Rectal smooth muscle tissue (tissue), 1 donor: ENCODE measurements around the gene MARK2.

Source experiments
- H3K27ac ChIP-seq: one replicate; pipeline ENCODE4 v1.7.0; 2013; ENCODE audit warnings: low read depth, low read length, inconsistent platforms
- H3K27me3 ChIP-seq: one replicate; pipeline ENCODE4 v1.7.0; 2013; ENCODE audit warnings: low read length; ENCODE audit not compliant: control insufficient read depth, insufficient read depth
- H3K36me3 ChIP-seq: one replicate; pipeline ENCODE4 v1.7.0; 2013; ENCODE audit warnings: low read length; ENCODE audit not compliant: control insufficient read depth, insufficient read depth
- H3K4me1 ChIP-seq: one replicate; pipeline ENCODE4 v1.7.0; 2013; ENCODE audit warnings: low read length; ENCODE audit not compliant: control insufficient read depth, insufficient read depth
- H3K4me3 ChIP-seq: one replicate; pipeline ENCODE4 v1.7.0; 2013; ENCODE audit warnings: low read length
- H3K9ac ChIP-seq: one replicate; pipeline ENCODE4 v1.7.0; 2013; ENCODE audit warnings: low read length

MARK2 gene

DNA sequence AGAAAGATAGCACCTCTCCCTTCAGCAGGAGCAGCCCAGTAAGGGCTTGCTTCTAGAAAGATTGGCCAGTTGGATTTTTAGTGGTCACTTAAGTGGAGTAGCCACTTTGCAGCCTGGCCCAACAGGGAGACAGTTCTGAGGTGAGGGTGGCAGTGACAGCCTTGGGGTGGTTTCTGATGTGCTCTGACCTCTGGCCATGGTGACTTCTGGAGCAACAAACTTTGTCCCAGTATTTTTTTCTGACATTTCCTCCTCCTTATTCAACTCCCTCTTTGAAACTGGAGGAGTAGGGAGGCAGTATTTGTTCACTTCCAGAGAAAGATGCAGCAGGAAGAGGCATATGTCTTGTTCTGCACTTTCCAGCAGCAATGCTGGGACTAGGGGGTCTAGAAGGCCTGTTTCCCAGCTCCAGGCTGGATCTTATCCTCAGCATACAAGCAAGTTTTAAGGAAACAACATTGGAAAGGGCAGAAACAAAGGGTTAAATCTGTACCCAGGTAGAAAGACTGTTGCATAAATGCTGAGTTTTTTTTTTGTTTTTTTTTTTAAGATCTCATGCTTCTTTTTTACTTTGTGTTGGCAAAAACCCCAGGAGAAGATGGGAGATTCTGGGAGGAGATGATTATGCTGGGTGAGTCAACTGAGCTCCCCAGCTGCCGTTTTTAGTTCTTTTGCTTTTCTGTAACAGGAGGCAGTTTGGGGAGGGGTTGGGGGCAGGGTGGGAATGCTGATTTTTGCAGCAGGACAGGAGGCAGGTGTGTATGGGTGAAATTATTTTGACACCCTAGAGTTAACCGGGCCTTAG lies 40.9 kb downstream of the MARK2 start:
- no peaks in the 10 kb centered on the region for H3K27me3 ChIP-seq
- H3K36me3 ChIP-seq = no peaks in the 10 kb centered on the region
- H3K27ac ChIP-seq = no peak overlapping the region
- H3K9ac ChIP-seq = no peak overlapping the region
- H3K4me3 ChIP-seq = no peak overlapping the region
- peaks cover 5% of the 10 kb centered on the region for H3K4me1 ChIP-seq

DNA sequence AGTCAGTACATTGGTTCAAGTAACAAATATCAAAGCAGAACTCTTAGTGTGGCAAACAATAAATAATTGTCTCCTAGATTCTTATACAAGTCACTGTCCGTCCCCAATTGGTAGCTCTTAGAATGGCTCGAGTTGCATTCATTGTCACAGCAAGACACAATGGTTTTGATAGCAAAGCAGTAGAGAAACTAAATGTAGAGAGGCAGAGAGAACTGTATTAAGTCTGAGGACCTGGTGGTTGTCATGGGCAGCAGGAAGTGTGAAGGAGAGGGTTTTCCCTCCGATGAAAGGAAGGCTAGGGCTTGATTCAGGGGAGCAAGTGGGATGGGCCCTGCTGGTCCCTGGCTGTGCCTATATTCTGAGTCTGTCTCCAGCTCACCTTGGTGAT lies 41.5 kb downstream of the MARK2 start:
- Histone ChIP-seq H3K27me3 (no peaks in the 10 kb centered on the region), H3K36me3 (no peaks in the 10 kb centered on the region), H3K4me1 (peaks cover 5% of the 10 kb centered on the region), H3K9ac (no peak overlapping the region), H3K27ac (no peak overlapping the region), H3K4me3 (no peak overlapping the region)

DNA sequence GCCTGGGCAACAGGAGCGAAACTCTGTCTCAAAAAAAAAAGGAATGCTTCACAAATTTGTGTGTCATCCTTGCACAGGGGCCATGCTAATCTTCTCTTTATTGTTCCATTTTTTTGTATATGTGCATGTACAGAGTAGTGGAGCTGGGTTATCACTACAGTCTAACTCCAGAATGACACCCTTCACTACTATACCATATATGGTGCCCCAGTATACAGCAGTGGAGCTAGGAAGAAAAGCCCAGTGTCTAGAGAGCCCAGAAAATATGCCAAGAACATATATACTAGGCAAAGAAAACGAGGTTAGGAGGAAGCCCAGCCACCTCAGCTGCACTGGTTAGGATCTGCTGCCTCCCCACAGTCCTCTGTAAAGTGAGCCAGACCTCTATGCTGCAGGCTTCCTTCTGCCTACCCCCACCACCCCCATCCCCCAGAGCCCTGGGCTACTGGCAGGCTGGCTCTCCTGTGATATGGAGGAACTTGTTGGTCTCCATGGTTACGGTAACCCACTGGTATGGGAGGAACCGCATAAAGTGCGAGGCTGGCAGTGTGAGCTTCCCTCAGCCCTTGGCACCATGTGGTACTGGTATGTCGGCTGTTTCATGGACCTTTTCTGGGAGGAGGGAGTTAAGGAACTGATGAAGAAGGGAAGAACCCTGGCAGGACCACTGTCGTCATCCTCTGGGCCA lies 43.8 kb downstream of the MARK2 start:
- no peaks in the 10 kb centered on the region for H3K36me3 ChIP-seq
- H3K4me3 ChIP-seq = no peak overlapping the region
- no peak overlapping the region for H3K27ac ChIP-seq
- peaks cover 8% of the 10 kb centered on the region for H3K4me1 ChIP-seq
- no peak overlapping the region for H3K9ac ChIP-seq
- no peaks in the 10 kb centered on the region for H3K27me3 ChIP-seq

DNA sequence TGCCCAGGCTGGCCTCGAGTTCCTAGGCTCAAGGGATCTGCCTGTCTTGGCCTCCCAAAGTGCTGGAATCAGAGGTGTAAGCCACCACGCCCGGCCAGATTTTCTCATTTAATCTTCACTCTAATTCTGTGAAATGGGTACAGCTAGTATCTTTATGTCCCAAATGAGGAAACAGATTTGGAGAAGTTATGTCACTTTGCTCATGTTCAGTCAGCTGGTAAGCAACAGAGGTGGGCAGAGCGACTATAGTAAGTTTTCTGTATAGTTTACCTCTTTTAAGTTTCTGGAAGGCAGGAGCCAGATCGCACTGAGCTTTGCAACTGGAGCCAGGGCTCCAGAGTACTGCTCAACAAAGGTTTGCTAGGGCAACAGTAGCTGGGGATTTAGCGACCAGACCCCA lies 44.9 kb downstream of the MARK2 start:
- Histone ChIP-seq H3K27ac (no peak overlapping the region), H3K4me3 (no peak overlapping the region), H3K27me3 (no peaks in the 10 kb centered on the region), H3K4me1 (peaks cover 10% of the 10 kb centered on the region), H3K9ac (no peak overlapping the region), H3K36me3 (no peaks in the 10 kb centered on the region)

DNA sequence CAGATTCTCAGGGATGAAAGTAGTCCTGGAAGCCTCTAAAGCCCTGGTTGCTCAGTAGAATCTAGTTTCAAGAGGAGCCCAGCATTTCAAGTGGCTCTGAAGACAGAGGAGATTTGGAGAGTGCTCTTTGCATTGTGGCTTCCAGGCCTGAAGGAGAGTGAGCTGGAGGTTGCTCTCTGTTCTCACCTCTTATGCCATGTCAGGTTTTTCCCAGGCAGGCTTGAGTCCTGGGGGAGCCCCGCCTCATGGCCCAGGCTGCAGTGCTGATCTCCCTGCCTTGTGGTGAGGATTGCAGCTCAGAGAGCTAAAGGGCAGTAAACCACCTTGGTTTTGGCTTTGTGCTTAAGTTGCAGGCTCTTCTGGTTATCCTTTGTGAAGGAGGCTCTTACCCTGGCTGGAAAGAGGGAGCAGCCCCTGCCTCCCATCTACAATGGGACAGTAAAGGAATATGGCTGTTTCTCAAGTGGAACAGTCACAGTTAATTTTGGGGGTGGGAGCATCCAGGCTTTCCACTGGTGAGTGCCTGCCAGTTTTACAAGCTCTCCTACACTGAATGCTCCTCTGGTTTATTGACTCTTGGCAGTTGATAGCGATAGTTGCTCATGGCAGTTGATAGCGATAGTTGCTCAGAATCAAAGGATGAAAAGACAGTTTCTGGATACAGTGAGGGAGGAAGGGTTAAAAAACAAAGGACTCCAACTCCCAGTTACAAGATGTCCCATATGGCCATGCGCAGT lies 45.5 kb downstream of the MARK2 start:
- peaks cover 8% of the 10 kb centered on the region for H3K4me1 ChIP-seq
- H3K36me3 ChIP-seq = no peaks in the 10 kb centered on the region
- H3K4me3 ChIP-seq = no peak overlapping the region
- H3K27ac ChIP-seq = no peak overlapping the region
- no peak overlapping the region for H3K9ac ChIP-seq
- H3K27me3 ChIP-seq = no peaks in the 10 kb centered on the region

DNA sequence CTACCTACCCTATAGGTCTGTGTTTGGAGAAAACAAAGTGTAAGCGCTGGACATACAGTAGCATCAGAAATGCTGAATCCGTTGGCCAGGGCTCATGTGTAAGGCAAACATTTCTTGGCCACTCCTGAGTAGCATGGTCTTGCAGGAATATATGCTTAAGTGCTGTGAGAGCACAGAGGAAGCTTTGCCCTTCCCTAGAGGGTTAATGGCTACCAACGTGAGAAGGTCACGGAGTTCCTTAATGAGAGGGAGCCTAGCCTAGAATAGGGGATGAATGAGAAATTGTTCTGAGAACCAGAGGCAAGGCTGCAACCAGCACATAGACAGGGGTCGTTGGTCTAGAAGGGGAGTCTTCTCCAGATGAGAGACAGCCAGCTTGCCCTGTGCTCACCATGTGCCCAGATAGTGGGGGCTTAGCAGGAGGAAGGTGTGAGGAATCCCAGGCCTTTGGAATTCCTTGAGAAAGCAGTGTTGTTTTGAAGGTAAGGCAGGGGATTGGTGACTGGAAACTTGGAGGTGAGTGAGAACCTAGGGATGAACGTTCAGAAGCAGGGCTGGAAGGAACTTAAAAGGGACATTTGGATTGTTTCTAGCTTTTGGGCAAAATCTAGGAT lies 48.6 kb downstream of the MARK2 start:
- no peaks in the 10 kb centered on the region for H3K36me3 ChIP-seq
- H3K4me3 ChIP-seq = peak overlapping the region; percentile 49
- H3K27ac ChIP-seq = no peak overlapping the region
- no peak overlapping the region for H3K9ac ChIP-seq
- peaks cover 7% of the 10 kb centered on the region for H3K4me1 ChIP-seq
- no peaks in the 10 kb centered on the region for H3K27me3 ChIP-seq

DNA sequence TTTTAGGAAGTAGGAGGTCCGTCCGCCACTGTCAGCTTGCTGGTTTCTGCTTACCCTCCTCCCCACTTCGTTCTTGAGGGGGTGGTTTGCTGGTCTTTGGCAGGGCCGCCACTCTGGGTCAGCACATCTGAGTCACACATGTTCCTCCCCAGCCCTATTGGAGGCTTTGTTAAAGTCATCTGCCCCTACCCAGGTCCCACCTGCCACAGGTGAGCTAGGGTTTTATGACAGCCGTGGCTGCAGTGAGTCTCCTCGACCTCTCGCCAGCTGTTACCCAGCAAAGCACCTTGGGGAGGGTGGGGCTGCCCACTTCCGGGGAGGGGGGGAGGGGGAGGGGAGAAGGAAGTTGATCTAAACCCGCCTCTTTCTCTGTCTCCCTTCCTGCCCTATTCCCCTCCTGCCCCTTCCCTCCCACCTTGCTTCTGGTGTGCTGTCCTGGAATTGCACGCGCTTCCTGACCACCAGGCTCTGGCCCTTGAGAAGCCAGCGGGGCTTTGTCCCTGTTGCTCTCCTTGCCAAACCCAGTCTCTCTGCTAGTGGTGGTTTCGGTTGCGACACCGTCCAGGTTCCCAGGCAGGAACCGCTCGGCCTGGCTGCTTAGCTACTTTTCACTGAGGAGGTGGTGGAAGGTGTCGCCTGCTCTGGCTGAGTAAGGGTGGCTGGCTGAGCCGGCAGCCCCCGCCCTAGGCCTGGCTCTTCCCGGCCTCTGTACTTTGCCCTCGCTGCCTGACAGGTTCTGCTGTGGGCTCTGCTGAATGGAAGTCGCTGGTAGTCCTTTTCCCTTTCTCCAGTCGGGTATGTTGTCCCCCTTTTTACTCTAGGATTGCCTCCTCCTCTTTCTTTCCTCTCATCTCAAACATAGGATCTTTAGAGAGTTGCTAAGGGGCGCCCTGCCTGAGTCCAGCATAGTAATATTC lies 49.5 kb downstream of the MARK2 start:
- peak overlapping the region; percentile 70 for H3K4me3 ChIP-seq
- H3K9ac ChIP-seq = peak overlapping the region; percentile 26
- peaks cover 5% of the 10 kb centered on the region for H3K4me1 ChIP-seq

DNA sequence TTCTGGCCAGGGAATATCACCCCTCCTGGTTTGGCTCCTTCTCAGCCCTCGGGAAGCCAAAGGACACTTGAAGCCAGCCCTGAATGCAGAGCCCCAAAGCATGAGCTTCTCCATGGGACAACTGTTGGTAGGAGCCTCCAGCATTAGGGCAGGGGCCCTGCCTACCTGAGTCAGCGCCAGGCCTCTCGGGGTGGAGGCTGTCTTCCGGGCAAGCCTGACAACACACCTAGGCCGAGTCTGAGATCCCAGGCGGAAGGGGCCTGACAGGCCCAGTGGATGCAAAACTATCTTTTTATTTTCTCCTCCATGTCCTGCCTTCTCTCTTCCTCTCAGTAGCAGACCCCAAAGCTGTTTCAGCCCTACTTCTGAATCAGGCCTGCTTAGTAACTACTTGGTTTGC lies 50.4 kb downstream of the MARK2 start:
- Histone ChIP-seq H3K9ac (peak overlapping the region; percentile 26), H3K27me3 (no peaks in the 10 kb centered on the region), H3K4me1 (peaks cover 5% of the 10 kb centered on the region), H3K27ac (no peak overlapping the region), H3K36me3 (no peaks in the 10 kb centered on the region), H3K4me3 (peak overlapping the region; percentile 70)

More for the DNA sequence above, 49.5 kb downstream of the MARK2 start:
- Histone ChIP-seq H3K36me3 (no peaks in the 10 kb centered on the region), H3K27ac (no peak overlapping the region), H3K27me3 (no peaks in the 10 kb centered on the region)

DNA sequence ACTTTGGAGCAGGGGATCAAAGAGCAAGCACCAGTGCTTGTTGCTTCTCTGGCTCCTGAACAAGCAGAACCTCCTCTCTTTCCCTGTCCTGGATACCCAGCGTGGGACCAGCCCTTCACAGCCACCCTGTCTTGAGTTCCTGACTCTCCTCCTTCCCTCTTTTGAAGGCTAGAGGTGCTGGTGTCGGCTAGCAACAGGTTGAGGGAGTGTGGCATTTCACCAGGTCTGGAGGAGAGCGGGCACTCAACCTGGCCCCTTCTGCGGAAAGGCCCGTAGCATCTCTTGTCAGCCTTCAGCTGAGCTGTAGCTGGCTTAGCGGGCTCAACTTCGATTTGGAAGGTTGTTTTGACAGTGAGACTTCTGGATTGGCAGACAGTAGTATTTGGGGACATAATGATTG lies 51.5 kb downstream of the MARK2 start:
- Histone ChIP-seq H3K4me1 (peaks cover 5% of the 10 kb centered on the region), H3K36me3 (peaks cover 3% of the 10 kb centered on the region), H3K4me3 (peak overlapping the region; percentile 4), H3K27ac (no peak overlapping the region), H3K27me3 (no peaks in the 10 kb centered on the region), H3K9ac (no peak overlapping the region)

DNA sequence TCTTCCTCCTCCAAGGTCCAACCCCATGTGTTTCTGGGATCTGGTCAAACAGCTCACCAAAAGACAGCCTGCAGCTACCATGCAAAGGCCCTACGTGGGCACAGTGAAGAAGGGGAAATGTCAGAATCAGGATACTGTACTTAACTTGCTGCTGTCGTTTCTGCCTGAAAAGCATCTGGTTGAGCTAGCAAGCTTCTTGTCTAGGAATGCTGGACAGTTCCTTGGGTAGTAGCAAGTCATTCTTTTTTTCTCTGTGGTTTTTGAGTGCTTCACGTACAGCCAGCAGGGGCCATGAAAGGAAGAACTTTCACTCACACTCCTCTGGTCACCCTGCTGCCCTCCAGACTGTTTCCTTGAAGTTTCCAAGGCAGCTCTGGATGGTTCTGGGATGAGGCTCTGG lies 53.3 kb downstream of the MARK2 start:
- Histone ChIP-seq H3K27ac (no peak overlapping the region), H3K36me3 (peaks cover 12% of the 10 kb centered on the region), H3K4me3 (no peak overlapping the region), H3K27me3 (no peaks in the 10 kb centered on the region), H3K9ac (no peak overlapping the region), H3K4me1 (peaks cover 5% of the 10 kb centered on the region)

DNA sequence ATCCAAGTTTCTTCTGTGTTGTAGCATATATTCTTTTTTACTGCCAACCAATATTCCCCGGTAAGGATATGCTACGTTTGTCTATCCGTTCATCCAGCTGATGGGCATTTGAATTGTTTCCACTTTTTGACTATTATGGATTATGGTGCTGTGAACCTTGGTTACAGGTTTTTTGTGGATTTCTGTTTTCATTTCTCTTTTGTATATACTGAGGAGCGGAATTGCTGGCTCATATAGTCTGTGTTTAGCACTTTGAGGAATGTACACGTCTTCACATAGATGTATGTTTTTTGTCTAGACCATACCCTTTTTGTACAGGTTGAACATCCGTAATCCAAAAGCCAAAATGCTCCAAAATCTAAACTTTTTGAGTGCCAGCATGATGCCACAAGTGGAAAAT lies 54.4 kb downstream of the MARK2 start:
- no peak overlapping the region for H3K9ac ChIP-seq
- no peak overlapping the region for H3K27ac ChIP-seq
- no peaks in the 10 kb centered on the region for H3K27me3 ChIP-seq
- H3K4me1 ChIP-seq = no peaks in the 10 kb centered on the region
- H3K36me3 ChIP-seq = peaks cover 19% of the 10 kb centered on the region
- no peak overlapping the region for H3K4me3 ChIP-seq
